LHCN-M2 (cell line): Measurements from ENCODE around the gene MORC2. TPM values are rescaled to one million over a fixed set of nuclear protein-coding genes. Genes with fewer than 3 reads are reported as not detected.

Experiments used
- DNase-seq: peaks from one replicate; pipeline ENCODE4 v3.0.0-alpha.2; 2012; ENCODE audit warnings: low read depth
- polyA plus RNA-seq: library from polyadenylated mRNA; unstranded; fragments of >200 nt; gene quantifications from one replicate; pipeline ENCODE4 v1.2.1, GENCODE V29; 2012; ENCODE audit warnings: missing spikeins
- total RNA-seq: library from RNA; depleted of rRNA; stranded (reverse); fragments of >200 nt; gene quantifications from 2 replicates; pipeline ENCODE4 v1.2.3, GENCODE V29; 2014; rRNA removed

Gene MORC2
- total RNA-seq, result 11.2 and 12.6 TPM in 2 replicates
- 19.7 TPM for polyA plus RNA-seq

DNA sequence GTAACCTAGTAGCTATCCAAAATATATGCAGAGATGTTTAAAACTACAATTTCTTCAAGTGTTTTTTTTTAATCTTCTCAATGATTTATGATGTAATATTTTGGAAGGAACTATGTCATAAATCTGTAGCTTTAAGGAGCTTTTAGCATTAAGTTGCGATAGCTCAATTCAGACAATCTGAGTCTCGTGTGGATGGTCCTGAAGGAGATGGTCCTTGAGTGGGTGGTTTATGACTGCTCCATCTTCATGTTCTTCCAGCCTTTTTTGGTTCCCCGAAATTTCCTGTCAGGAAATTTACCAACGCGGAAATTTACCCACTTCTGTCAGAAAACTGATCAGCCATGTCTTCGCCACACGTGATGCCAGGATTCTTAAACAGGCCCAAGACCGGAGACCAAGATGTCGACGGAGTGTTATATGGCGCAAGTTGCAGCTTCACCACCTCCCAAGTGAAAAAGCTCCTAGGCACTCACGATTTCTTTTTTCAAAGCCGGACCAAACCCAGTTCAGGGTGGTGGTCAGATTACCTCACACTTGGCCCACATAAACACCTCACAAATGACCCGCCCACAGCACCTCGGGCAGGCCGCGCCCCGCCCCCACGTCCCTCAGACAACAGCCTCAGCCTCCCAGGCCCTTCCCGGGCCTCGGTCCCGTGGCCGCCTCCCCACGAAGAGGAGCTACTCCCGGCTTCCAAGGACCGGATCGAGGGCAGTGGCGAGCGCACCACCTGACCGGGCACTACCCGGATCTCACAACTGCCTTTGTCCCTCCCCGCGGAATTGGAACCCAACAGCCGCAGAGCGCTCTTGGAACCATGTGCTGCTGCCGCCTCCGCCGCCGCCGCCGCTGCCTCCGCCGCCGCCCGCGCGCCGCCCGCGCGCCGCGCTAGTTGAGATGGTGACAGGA, at the start of gene MORC2:
Gene MORC2, minus strand, starts transcription at position 760 of the 909 bp plus-strand sequence. CDS start 885 bp downstream, outside the sequence.
- no peak for DNase-seq

DNA sequence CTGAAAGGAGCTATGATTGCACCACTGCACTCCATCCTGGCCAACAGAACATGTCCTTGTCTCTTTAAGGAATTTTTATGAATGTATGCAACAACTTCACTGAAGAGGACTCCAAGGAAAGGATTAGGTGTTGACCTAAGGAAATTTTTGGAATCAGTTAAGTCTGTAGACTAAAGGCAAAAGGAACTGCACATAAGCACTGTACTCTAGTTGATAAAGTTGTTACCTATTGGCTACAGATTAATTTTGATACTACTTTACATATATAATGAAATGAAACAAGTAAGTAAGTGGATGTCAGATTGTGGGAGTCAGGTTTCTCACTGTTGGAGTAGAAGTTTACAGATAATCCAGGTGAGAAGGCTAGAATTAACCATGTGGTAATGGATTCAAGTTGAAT, 37.0 kb upstream of the MORC2 start:
- no peak for DNase-seq

DNA sequence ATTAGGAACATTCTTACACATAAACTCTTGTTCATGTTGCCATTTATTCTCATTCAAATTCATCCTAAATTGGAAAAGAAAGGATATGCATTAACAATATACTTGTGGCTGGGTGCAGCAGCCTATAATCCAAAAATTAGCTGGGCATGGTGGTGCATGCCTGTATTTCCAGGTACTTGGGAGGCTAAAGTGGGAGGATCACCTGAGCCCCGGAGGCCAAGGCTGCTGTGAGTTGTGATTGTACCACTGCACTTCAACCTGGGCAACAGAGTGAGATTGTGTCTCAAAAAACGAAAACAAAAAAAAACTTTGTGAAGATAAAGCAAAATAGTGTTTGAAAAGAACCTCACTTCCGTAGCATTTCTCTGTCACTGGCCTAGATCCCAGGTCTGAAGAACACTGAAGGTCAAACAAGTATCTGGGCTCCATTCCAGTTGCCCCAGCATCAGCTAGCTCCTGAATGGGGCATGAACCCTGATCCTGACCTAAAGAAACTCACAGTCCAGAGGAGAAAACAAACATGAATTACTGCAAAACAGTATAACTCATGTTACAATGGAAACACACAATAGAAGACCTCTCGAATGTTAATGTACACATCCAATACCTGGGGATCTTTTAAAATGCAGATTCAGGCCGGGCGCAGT, 32.7 kb upstream of the MORC2 start:
- DNase-seq, result no peak

DNA sequence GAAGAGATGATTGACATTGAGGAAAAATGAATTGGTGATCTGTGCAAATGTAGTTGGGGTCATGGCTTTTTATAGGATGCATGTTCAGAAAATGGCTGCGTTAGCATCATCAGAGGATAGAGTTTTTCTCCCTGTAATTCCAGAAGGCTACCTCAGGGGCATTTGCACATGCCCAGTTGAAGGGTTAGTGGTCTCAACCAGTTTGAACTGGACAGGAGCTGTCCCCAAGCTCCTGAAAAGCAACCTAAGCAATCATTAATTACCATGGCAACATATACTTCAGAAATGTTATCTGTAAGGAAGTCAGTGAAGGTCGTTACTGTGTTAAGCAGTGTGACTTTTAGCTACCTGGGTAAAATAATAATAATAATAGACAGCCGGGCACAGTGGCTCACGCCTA, 29.8 kb upstream of the MORC2 start:
- peak; percentile 20 for DNase-seq

DNA sequence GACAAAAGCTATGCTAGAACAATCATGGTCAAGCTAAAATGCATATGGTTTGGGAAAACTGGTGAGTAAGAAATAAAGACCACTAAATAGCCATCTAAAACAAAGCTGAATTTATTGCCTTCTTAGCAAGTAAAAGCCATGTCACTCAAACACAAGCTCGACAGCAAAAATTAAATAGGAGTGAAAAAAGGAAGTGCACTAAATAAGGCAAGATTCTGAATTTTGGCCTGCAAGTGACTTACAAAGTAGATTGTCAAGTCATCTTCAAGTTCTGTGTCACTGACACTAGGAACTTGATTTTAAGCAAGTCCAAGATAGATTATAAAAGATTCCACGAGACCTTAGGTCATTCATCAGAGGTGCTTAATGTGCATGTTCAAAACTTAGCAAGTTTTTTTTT, 27.9 kb upstream of the MORC2 start:
- no peak for DNase-seq

DNA sequence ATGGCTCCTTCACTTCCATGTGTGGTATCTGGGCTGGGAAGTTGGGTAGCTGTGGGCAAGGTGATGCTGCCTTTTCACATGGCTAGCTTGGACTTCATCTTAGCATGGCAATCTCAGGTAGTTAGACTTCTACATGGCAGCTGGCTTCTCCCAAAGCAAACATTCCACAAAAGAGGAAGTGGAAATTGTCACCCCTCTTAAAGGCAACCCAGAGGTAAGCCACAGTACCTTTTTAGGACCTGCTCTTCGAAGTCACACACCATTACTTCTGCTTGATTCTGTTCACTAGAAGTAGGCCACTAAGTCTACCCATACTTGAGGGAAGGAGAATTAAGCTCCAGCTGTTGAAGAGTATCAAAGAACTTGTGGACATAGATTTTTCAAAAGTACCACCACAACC, 26.4 kb upstream of the MORC2 start:
- no peak for DNase-seq

DNA sequence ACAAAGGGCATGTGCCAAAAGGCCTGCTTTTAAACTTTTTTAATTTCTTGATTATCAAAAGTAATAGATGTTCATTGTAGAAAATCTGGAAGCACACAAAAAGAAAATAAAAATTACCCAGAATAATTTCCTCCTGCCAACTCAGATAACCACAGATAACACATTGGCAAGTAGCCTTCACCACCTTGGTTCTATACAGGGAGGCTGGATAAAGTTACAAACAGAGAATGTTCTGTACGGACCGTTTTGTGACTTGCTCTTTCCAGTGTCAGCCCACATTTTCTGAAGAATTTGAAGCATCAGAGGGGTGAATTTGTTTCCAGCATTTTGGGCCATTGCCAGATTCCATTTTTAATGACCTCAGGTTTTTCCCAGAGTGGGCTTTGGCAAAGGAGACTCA, 24.0 kb upstream of the MORC2 start:
- no peak for DNase-seq

DNA sequence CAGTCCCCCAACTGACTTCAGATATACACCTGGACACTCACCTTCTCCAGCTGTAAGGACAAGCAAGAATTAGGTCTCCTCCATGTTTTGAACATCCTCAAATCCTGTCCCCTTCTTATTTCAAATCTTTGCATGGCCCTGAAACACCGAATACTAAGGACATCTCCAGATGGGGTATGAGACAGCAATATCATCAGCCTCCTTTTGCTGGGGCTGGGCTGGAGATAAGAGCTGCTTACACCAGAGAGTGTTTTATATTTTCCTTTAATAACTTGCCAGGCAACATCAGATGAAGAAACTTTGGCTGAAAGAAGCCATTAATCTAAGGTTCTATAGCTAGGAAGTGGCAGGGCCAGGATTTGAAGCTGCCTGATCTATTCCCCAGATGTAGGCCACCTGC, 22.1 kb upstream of the MORC2 start:
- no peak for DNase-seq

DNA sequence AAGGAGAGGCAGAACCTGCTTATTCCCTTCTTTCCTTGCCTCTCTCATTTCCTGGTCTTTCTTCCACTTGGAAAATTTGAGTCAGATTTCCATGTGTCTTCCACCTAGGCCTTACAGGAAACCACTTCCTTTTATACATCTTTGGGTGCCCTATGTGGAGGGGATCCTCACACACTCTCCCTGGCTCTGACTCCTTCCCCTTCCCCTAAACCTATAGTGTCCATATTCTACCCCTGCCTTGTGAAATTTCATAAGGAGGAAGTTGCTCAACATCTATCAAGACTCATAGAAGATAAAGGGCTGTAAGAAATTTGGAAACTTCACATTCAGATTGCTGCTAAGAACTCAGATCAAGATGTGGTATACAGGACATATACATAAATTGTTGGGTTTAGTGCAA, 20.9 kb upstream of the MORC2 start:
- DNase-seq, result no peak

DNA sequence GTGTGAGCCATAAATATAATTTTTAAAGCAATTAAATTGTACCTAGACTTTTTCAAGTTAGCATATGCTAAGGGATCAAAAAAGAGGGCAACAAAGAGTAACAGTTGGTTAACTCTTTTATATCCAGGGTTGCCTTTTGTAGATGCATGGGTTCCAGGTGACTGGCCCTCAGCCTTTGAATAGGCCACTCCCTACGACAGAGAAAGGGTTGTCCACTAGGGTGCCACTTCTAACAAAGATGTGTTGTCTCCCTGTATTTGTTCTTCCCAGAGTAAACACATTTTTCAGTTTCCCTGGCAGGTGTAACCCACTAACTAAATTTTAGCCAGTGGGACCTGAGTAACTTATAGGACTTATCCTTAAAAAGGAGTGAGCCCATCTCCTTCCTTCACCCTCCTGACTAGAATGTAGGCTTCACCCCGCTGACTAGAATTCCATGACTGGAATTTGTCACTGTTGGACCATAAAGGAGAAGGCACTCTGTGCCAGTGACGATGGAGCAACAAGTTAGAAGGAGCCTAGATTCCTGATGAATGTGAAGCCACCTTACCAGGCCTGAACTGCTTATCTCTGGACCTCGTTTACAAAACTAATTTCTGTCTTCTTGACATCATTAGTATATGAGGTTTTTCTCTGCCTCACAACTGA, 17.1 kb upstream of the MORC2 start:
- DNase-seq, result no peak

DNA sequence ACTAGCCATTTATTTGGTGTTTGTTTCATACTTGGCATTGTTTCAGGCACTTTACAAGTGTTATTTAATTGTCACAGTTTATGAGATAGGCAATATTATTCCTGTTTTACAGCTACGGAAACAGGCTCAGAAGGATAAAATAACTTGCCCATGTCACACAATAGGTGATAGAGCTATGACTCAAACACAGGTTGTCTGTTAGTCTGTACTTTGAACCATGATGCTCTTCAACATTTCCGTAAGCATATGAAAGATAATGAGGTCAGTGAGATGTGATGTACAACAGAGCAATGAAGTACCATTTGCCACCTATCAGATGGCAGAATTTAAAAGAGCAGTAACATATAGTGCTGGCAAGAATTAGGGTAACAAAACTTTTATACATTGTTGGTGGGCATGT, 15.7 kb upstream of the MORC2 start:
- DNase-seq, result no peak

DNA sequence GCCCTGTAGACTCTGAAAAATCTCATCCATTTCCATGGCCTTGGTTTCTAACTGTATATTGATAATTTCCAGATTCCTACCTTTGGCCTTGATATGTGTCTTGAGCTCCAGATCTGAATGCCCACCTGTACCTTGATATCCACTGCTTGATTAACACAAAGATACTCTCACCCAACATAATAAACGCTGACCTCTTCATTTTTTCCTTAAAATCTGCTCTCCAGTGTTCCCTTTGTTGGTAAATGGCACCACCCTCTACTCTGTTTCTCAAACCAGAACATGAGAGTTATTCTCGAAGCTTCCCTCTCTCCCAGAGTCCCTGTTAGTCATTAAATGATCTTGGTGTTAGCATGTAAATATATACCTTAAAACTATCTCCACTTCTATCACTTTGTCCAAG, 13.9 kb upstream of the MORC2 start:
- DNase-seq, result no peak

DNA sequence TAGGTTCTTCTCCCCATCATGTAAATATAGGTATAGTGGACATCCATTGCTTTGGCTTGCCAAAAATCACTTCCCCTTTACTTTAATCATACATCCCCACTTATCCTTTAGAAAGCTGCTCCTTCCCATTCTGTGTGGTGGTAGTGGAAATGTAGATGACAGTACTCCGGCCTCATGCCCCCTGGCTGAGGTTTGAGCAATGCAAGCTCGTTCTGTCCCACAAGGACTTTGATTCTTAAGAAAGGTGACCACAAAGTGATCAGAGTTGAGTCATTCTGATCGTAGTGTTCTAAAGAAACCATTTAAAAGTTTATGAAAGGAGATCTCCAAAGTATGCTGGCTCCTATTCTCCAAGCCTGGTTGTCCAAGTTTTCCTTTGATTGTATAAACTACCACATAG, 11.4 kb upstream of the MORC2 start:
- DNase-seq, result no peak

DNA sequence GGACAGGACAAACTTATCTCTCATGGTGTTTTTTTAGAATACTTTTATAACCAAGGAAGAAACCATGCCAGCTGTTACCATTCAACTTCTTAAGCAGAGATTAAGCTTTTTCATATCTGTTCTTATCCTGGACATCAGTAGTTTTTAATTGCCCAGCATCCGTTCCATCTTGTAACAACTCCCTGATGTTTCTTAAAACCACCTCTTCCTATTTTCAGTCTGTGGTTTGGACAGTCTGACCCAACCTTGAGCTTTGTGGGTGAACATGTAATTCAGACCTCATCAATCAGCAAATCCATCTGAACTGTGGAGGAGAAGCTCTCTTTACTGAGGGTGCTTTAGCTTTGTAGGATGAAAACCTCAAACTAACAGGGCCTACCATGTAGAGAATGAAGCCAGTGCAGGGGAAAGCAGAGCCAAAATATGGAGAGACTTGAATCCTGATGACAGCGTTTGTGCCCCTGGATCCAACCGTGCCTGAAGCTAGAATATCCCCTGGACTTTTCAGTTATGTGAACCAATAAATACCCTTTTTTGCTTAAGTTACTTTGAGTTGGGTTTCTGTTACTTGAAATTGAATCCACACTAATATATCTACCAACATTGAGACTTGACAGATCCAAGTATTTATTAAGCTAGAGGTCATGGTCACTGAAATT, 9.9 kb upstream of the MORC2 start:
- no peak for DNase-seq

DNA sequence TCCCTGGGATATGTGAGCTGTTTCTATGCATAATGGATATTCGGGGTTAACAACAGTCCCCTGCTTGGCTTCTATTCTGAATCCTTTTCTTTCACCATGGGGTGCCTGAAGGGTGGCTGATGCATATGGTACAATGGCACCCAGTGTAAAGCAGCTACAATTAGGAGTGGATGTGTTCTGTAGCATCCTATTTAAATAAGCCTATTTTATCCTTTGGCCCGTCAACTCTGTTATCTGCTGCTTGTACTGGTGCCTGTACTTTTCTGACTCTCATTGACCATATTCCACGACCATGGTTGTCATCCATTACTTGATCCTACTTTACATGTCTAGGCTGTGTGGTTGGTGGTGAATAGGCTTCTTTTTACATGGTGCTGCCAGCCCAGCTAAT, 1.8 kb upstream of the MORC2 start:
- DNase-seq, result no peak

DNA sequence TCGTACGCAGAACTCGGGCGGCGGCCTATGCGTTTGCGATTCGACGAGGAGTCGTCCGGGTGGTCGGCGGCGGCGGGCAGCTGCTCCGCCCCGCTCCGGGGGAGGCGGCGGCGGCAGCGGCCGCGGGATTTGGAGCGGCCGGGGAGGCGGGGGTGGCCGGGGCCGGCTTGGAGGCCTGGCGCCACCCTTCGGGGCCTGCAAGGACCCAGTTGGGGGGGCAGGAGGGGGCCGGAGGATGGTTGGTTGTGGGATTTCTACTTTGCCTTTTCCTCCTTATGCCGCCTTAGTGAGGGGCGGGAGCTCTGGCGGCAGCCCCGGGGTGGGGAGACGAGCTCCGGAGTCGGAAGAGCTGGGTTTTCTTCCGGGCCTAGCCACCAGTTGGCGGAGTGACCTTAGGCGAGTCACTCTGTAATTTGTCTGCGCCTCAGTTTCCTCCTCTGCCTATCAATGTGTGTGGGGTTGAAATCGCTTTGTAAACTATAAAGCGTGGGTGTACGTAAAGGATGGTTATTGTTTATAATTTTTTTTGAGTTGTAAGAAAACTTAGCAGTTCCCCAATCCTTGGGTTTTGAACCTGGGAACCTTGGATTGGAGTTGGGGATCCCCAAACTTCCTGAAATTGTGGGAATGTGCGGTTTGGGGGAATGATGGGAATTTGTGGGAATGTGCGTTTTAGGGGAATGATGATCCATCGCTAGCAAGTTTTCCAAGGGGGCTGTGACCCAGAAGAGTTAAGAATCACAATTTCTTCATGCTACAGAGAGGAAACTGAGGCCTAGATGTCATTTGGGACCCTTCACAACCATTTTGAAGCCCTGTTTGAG, 1.2 kb upstream of the MORC2 start:
- peak; percentile 34 for DNase-seq

DNA sequence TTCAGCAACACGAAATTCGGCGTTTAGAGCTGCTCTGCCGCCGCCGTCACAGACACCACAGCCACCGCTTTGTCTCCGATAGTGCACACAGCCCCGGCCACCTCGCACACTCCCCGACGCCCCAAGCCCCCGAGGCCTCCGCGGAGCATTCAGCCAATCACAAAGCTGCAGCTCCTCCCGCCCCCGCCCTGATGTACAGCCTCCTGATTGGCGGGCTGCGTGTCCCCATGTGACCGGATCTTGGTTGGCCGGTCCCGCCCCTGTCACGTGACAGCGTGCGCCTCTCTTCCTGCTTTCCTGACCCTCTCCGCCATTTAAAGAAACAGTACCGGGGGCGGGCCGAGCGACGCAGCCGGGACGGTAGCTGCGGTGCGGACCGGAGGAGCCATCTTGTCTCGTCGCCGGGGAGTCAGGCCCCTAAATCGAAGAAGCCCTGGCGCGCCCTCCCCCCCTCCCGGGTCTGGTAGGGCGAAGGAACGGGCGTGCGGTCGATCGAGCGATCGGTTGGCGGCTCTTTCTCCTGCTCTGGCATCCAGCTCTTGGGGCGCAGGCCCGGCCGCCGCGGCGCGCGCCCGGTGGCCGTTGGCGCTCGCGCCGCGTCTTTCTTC, 454 bp upstream of the MORC2 start, which contains the start of gene TUG1:
Gene TUG1, plus strand, starts transcription at position 342 of the 608 bp plus-strand sequence.
- DNase-seq, result peak; percentile 97

DNA sequence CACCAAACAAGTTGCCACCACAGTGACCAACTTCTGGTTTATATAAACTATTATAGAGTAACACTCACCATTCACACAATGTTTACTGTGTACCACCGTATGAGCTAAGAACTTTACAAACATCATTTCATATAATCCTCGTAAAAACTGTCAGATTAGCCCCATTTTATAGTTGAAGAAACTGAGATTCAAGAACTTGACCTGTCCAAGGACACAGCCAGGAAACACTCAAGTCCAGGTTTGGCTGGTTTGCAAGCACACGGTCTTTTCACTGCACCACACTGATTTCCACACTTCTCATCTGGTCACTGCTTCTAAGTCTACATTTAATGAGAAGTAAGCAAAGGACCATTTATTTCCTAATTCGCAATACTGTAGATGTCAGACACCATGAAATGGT, 3.7 kb downstream of the MORC2 start:
- no peak for DNase-seq

DNA sequence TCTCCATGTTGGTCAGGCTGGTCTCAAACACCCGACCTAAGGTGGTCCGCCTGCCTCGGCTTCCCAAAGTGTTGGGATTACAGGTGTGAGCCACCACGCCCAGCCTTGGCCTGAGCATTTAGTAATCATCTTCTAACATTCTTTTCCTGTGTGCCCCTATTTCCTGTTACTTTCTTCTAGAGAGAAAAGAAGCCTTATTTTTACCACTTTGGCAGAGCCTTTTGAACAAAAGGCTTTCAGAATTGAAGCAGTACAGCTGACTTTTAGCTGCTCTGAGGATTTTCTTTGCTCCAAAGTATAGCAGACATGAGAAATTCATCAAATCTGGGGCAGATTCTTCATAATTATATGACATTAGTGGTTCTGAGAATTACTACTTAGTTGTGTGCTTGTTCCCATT, 13.4 kb downstream of the MORC2 start:
- DNase-seq, result no peak

DNA sequence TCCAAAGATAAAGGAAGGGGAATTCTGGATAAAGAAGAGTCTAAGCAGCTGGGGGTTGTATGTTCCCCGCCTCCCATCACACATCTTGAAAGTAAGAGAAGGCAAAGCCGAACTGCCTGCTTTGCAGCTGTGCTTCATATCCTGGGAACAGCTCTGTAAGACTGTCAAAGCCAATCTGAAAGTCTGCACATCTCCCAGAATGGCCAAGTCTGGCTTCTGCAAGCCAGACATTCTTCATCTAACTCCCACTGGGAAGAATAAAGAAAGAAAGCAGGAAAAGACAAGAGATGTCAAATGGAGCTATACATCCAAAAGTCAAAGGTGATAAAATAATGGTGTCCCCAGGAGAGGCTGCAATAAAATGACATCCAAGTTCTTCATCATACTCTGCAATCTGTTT, 15.4 kb downstream of the MORC2 start:
- DNase-seq, result no peak
